NCI-H1105 treated with DMSO at 0.1 percent for 48 hours (cell line): ENCODE results near the gene CLDN6.
"Not testable (repeated sequence)": the region's sequence is repeated elsewhere in the genome, so short reads cannot be mapped to it uniquely, and the experiment has no call there.

Experiments used
- DNase-seq: peaks from one replicate; lab custom pipeline; 2025; lab: John Stamatoyannopoulos, UW

CLDN6 gene, protein sequence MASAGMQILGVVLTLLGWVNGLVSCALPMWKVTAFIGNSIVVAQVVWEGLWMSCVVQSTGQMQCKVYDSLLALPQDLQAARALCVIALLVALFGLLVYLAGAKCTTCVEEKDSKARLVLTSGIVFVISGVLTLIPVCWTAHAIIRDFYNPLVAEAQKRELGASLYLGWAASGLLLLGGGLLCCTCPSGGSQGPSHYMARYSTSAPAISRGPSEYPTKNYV

DNA sequence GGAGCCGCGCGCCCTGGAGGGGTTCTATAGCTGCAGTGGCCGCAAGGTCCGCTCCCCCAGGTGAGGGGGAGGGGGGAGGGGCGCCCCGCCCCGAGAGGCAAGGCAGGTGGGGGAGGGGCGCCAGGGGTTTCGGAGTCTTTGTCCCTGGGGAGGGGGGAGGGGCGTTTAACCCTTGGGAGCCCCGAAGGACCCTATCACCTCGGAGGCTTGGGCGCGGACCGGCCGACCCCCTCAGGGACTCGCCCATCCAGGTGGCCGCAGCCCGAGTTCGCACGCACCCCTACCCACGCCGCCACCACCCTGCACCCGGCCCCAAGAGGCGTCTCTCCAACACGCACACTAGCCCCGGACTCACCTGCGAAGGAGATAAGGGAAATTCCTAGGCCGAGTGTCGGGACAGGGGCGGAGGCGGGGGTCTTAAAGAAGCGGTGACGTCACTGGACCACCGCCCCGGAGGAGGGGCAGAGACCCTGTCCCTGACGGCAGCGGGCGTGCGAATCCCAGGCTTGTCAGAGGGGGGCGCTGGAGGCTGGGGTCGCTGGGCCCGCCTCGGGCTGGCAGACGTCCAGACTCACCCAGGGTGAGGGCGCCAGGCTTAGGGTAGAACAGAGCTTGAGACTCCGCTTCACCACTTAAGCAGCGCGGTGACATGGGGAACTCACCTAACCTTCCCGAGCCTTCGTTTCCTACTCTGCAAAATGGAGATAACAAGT lies at the start of gene CLDN6:
Gene CLDN6, minus strand, starts transcription at position 390 of the 713 bp plus-strand sequence. CDS start 2,162 bp downstream, outside the sequence.
- no peak for DNase-seq

DNA sequence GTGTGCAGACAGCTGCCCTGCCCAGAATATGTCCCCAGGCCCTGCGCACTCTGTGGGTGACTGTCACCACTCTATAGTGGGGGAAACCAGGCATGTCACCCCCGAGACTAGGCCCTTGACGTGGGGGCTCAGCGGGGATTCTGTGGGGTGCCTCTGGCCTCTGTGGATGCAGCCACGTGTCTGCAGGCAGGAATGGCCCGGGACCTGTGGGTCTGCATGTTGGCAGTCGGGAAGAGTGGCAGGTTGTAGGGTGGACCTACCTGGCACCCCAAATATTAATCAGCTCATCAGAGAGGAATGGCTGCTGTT lies 48.4 kb upstream of the CLDN6 start:
- no peak for DNase-seq

DNA sequence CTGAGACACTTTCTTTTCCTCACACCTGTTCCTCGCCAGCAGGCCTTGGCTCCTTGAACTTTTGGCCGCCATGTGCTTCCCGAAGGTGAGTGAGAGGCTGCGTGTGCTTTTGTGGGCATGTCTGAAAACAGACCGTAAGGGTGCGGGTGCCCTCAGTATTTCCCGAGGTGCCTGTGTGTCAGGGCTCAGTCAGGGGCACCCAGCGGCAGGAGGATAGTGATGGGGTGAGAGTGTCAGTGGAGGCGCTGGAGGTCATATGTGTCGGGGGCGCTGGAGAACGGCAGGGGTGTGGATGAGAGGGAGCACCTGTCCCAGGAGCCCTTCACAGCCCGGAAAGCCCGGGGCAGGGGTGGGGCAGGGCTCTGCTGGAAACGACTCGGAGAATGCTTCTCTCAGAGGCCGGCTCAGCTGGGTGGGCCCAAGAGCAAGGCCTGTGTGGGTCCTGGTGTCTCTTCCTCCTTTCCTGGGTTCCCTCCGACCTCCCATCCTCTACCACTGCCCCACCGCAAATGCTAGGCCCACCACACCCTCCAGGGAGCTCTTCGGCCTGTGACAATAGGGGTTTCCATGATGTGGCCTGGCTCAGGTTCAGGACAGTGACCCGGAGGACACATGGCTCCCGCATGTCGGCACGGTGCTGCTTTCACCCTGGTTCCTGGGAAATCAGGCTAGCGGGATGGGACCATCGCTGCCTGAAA lies 47.9 kb upstream of the CLDN6 start:
- DNase-seq, result no peak

DNA sequence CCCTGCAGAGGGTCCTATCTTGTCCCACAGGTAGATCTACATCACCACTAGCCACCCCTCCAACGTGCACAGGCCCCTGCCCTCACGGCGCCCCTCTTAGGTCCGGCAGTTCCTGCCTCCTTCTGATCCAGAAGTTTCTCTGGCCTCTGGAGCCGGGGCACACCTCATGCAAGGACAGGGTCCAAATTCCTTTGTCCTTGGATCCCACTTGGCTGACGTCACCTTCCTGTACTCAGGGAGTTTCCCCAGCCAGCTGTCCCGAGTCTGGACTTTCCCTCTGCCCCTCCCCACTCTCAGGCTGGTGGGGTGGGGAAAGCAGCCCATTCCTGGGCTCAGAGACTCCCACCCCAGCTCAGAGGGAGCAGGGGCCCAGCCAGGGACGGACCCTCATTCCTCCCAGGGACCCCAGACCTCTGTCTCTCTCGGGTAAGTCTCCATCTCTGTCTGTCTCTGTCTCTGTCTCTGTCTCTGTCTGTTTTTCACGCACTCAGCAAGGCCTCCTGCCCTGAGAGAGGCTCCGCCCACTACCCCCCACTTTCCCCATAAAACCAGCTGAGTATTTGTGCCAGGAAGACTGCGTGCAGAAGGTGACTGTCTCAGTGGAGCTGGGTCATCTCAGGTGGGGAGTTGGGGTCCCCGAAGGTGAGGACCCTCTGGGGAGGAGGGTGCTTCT lies 47.2 kb upstream of the CLDN6 start, which contains the start of gene IL32:
Gene IL32, plus strand, starts transcription at position 572 of the 673 bp plus-strand sequence. CDS start 172 bp downstream, outside the sequence.
- no peak for DNase-seq

DNA sequence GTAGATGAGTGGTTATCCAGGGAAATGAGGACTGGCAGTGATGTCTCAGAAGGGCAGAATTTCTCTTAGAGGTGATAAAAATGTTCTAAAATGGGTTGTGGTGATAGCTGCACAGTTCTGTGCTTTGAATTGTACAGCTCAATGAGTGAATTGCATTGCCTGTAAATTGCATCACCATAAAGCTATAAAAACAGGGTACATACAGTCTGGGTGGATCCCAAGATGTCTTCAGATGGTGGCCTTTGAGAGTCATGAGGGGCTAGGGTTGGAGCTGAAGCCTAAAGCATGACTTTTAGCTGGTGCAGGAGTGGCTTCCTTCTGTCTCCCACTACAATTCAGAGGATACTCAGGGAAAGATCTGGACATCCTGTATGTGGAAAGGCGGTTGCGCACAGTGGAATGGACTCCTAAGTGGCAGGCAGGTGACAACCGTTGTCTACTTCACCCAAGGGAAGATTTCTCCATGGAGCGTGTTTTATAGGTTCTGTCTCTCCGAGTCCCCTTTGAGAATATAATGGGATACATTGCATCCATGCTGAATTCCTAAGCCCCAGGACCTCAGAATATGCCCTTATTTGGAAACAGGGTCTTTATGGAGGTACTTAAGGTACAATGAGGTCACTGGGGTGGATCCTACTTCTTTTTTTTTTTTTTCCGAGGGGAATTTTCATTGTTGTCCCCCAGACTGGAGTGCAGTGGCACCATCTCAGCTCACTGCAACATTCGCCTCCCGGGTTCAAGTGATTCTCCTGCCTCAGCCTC lies 45.8 kb upstream of the CLDN6 start:
- DNase-seq, result no peak

DNA sequence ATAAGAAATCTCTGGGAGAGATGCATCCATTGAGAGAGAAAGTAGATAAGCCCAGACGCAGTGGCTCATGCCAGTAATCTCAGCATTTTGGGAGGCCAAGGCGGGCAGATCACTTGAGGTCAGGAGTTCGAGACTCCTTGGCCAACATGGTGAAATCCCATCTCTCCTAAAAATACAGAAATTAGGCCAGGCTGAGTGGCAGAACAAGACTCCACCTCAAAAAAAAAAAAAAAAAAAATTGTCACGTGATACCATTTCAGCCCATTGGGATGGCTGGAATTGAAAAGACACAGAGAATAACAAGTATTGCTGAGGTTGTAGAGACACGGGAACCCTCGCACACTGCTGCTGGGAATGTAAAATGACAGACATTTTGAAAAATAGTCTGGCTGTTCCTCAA lies 44.6 kb upstream of the CLDN6 start:
- no peak for DNase-seq

DNA sequence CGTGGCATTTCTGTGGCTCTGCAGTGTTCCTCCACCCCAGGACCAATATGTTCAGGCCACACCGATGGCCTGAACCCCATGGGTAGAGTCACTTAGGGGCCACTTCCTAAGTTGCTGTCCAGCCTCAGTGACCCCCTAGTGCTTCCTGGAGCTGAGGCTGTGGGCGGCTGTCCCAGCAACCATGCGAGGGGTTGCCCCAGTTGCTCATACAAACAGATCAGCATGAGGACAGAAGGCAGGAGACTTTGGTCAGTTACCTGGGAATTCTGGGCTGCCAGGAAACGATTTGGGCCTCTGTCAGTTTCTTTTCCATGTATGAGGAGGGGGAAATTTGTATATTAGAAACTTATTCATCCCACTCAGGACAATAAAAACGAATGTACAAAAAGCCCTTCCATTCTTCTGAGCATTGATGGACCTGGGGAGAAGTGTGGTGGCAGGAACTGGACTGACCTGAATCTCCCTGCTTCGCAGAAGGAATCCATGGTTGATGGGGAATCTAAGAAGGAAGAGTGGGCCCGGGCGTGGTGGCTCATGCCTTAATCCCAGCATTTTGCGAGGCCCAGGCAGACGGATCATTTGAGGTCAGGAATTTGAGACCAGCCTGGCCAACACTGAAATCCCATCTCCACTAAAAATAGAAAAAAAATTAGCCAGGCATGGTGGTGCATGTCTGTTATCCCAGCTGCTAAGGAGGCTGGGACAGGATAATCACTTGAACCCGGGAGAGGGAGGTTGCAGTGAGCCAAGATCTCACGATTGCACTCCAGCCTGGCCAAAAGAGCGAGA lies 42.5 kb upstream of the CLDN6 start:
- no peak for DNase-seq

DNA sequence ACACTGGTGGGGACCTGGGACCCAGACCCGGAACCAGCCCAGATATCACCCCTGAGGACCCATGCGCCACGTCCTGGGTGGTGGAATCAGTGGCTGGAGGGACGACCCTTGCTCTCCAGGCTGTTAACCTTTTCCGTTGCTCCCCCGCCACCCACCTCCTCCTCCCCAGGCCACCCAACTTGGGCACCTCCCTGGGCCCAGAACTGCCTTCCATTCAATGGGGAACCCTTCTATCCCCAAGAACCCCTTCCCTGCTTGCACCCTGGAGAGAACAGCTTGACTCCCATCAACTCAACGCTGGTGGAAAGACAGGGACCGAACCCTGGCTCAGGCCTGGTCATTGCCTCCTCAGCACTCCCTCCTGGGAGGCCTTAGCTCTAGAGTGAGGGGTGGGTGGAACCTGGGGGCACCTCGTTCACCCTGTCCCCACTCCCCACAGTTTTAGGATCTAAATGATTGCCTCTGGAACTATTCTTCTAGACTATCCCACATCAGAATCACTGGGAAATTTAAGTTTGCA lies 41.8 kb upstream of the CLDN6 start:
- no peak for DNase-seq

DNA sequence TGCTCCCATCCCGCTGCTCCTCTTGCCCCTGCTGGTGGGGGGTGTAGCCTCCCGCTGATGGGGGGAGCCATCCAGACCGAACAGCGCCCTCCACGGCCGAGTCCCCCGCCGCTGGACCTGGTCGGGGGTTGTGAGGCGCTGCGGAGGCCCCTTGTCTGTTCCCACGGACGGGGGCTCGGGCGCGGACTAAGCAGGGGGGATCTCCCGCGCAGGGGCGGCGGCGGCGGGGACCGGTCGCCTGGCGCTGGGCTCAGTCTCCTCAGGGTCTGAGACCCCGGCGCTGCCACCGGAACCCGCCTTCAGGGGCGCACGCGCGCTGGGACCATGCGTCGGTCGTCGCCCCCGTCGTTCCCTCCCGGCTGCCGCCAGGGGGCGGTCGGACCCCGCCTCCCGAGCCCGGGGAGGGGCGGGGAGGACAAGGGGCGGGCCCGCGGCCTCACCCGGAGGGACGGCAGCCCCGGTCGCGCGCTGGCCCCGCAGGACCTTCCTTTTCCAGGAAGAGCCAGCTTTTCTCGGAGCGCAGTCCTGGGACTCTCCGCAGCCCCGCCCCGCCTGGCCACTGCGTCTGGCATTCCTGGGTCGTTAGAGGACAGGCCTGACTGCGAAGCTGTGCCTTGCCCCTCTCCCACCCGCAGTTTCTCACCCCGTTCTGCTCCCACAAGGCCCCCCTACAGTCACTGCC lies 41.2 kb upstream of the CLDN6 start:
- DNase-seq, result peak; percentile 44

DNA sequence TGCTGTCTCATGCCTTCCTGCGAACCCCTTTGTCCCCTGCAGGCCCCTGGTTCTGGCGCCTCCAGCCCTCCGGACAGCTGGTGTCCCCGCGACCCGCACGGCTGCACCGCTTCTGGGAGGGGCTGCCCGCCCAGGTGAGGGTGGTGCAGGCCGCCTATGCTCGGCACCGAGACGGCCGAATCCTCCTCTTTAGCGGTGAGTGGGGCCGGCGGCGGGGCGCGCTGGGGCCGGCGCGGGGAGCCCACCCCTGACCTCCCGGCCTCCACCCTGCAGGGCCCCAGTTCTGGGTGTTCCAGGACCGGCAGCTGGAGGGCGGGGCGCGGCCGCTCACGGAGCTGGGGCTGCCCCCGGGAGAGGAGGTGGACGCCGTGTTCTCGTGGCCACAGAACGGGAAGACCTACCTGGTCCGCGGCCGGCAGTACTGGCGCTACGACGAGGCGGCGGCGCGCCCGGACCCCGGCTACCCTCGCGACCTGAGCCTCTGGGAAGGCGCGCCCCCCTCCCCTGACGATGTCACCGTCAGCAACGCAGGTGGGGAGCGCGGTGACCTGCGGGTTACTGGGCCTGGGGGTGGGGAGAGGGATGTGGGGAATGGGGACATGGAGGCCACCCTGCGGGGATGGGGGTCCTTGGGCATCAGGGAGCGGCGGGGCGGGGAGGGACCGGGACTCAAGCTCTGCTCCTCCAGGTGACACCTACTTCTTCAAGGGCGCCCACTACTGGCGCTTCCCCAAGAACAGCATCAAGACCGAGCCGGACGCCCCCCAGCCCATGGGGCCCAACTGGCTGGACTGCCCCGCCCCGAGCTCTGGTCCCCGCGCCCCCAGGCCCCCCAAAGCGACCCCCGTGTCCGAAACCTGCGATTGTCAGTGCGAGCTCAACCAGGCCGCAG lies 40.4 kb upstream of the CLDN6 start:
- peak; percentile 8 for DNase-seq

DNA sequence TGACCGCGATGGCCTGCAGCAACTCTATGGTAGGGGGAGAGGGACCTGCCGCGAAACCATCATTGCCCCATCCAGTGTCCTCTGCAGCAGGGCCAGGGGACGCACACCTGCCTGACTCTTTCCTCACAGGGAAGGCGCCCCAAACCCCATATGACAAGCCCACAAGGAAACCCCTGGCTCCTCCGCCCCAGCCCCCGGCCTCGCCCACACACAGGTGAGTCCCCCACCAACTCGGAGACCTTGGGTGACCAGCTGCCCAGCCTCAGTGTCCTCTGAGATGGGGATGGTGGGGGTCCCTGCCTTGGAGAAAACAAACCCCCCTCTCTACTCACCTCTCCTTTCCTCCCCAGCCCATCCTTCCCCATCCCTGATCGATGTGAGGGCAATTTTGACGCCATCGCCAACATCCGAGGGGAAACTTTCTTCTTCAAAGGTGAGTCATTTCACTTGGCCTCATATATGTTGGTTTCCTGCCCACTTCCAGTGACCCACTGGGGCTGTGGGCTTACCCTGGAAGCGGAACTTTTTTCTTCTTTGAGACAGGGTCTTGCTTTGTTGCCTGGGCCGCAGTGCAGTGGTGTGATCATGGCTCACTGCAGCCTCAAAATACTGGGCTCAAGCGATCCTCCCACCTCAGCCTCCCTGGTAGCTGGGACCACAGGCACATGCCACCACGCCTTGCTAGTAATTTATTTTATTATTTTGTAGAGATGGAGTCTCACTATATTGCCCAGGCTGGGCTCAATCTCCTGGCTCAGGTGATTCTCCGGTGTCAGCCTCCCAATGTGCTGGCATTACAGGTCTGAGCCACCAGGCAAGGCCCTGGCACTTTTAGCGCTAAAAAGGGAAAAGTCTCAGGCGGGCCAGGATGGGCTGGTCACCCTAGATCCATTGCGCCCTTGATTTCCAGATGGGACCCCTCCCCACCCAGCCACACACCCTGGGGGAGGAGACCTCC lies 39.5 kb upstream of the CLDN6 start:
- no peak for DNase-seq

DNA sequence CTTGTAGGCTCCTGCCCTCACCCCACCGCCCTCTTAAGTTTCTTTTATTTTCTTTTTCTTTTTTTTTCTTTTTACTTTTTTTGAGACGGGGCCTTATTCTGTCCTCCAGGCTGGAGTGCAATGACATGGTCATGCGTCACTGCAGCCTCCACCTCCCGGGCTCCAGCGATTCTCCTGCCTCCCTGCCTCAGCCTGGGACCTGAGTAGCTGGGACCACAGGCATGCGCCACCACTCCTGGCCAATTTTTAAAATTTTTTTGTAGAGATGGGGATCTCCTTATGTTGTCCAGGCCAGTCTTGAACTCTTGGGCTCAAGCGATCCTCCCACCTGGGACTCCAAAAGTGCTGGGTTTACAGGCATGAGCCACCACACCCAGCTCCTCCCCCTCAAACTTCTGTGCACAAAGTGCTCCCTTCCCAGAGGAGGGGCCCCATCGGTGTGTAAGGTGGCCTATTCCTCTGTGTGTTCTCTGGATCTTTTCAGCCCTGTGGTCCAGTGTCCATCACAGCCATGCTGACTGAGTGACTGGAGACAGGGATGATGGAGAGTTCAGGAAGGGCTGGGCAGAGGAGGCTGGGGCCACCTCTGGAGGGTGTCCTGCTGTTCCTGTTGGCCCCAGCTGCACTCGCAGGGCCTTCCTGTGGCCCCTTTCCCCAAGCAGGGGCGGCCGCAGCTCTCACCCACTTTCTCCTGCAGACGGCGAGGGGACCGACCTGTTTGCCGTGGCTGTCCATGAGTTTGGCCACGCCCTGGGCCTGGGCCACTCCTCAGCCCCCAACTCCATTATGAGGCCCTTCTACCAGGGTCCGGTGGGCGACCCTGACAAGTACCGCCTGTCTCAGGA lies 38.6 kb upstream of the CLDN6 start:
- DNase-seq, result no peak

DNA sequence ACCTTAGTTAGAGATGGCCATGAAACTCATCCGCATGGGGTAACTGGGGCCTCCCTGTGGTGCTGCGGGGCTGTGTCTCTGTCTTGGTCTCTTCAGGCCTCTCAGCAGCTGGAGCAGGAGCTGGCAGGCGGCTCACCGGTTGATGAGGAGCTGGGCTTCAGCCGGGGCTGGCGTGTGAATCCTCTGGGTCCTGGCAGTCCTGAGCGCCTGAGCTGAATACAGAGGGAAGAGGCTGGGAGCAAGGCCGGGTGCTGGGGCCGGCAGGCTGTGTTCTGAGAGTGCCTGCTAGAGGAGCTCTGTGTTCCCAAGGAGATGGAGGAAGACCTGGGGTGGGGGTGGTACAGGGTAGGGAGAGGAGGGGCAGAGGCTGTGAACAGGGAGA lies 37.7 kb upstream of the CLDN6 start:
- not testable (repeated sequence) for DNase-seq

DNA sequence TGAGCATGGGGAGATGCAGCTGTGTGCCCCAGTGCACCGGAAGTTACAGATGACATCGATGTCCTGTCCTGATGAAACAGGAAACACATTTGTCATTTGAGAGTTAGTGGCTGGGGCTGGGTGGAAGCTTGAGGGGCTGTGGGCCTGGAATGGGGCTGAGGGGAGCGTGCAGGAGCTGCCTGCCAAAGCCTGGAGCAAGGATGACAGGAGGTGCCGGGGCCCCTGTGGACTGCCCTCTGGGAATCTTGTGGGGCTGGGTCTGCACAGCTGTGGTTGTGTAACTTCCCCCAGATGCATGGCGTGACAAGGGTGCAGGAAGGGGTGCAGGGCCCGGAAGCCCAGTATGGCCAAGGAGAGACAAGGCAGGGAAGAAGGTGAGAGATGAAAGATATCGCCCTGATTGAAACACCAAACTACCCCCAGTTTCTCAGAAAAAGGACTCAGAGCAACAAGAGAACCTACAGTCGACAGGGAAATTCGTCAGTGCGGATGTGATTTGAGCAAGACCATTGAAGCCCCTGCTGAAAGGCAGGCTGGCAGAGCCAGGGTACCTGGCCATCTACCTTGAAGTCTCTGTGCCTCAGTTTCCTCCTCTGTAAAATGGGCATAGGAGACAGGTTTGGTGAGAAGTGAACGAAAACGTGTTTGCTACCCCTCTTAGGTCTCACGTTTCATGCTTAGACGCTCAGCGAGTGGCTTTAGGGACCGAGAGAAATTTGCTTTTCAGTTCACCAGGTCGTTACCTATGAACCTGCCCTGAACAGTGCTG lies 37.2 kb upstream of the CLDN6 start:
- DNase-seq, result no peak

DNA sequence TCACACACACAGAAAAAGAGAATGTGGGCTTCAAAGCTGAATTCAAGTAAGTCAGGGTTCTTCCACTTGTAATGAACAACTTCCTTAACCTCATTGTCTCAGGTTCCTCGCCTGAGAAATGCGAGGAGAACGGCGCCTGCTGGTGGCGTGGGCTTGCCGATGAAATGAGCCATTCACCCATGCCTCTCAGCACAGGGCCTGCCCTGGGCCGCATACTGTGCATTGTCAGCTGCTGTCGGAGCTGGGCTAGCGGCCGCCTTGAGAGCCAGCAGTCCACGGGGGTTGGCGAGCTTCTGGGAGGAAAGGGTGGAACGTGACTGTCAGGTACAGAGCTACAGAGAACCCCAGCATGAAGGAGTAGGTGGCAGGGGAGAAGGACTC lies 35.3 kb upstream of the CLDN6 start:
- DNase-seq, result not testable (repeated sequence)

DNA sequence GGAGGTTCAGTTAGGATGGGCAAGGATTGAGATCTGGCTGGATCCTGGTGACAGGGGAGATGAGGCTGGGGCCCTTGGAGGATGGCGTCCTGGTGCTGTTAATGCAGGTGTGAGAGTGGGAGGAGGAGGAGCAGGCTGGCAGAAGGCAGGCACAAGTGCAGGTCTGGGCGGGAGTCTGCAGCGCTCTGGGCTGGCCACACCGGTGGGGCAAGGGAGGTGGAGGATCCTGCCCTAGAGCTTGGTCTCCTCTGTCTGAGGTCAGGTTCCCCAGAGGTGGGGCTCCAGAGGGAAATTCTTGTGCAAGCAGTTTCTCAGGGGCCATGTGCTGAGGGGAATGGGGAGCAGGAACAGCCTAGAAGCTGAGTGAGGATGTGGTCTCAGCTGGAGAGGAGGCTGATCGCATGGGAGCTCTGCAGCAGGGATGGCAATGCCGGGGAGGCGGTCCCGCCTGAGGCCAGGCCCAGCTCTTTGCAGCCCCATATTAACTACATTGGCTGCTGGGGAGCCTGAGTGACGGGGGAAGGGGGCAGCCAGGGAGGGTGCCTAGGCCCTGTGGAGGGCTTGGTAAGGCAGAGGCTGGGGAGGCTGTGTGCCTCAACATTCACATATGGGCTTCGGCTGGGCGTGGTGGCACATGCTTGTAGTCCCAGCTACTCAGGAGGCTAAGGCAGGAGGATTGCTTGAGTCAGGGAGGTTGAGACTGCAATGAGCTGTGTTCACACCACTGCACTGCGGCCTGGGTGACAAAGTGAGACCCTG lies 34.8 kb upstream of the CLDN6 start:
- DNase-seq, result not testable (repeated sequence)
